T1000 (cell line): ENCODE data around the gene TBCD.
"Not testable (repeated sequence)": the region's sequence is repeated elsewhere in the genome, so short reads cannot be mapped to it uniquely, and the experiment has no call there.

ENCODE experiments used
- DNase-seq: peaks from one replicate; lab custom pipeline; 2025; ENCODE audit warnings: mixed read lengths; lab: John Stamatoyannopoulos, UW

Gene TBCD

DNA sequence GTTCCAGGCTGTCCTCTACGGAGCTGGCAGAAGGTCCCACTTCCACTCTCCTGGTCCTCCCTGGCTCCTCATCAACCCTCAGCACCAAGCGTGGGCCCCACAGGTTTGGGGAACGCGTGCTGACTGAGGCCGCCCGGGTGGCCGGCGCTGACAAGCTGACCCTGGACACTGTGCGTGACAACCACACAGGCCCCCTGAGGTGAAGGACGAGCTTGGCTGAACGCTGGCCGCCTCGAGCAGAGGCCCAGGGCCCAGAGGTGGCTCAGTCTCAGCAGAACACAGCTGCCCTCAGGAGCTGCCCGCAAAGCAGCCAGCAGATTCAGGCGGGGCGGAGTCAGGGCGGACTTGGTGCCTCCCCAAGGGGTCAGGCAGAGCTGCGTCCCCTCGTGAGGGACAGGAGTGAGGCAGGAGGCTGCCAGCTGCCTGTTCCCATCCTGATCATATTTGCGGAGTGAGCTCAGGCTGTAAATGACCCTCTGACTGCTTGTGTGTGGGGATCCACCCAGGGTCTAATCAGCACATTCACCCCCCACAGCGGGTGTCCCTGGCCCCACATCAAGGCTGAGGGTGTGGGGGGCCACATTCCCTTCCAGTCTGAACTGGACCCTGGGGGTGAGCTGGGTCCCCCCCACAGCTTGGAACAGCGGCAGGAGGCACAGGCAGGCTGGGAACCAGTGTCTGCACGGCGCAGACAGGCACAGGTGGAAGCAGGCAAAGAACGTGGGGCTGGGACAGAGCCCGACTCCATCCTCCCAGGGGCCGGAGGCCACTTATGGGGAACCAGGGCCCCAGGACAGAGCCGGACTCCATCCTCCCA, 222.5 kb downstream of the TBCD start:
- no peak for DNase-seq

GRCh38 chr17:82976982-82977488, 225.2 kb downstream of the TBCD start:
- DNase-seq: no peak

- DNase-seq: no peak
These were observed 225.7 kb downstream of the TBCD start for GRCh38 chr17:82977606-82978005.

- DNase-seq: no peak
These were observed 227.0 kb downstream of the TBCD start for GRCh38 chr17:82978765-82979349.

GRCh38 chr17:82979718-82980117, 227.9 kb downstream of the TBCD start:
- DNase-seq: no peak

- DNase-seq: no peak
These were observed 228.8 kb downstream of the TBCD start for GRCh38 chr17:82980632-82981031.

- DNase-seq: no peak
These were observed 229.4 kb downstream of the TBCD start for GRCh38 chr17:82981141-82981730.

GRCh38 chr17:82983510-82984248, 231.8 kb downstream of the TBCD start:
- no peak for DNase-seq

- not testable (repeated sequence) for DNase-seq
These were observed 232.4 kb downstream of the TBCD start for GRCh38 chr17:82984249-82984617.

DNA sequence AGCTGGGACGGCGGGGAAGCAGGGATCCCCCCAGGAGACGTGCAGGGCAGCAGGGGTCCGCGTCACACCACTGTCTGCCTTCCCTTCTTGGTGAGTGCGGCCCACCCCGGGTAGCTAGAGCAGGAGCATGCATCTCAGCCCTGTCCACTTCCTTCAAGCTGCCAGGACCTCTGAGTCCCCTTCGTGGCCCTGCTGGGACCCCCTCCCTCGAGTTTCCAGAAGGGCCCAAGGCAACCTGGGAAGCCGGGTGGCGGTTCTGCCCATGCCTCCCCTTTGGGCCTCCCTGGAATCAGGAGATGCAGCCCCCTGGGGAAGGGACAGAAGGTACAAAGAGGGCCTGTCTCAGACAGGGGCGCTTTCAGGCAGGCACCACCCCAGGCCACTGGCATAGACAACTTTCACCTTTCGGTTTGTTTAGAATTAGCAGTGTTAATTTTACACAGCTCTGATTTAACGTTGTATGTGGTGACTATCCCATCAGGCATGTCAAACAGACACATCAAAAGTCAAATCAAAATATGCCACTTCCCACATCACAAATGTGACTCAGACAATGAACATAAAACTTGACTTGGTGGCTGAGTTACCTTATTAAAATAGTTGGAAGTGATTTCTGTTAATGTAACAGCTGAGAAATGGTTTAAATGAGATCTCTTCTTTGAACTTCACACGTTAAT, 233.0 kb downstream of the TBCD start:
- no peak for DNase-seq

GRCh38 chr17:82985428-82985805, 233.6 kb downstream of the TBCD start:
- DNase-seq: no peak

- no peak for DNase-seq
These were observed 234.1 kb downstream of the TBCD start for GRCh38 chr17:82985973-82986372.

GRCh38 chr17:82989051-82989450, 237.2 kb downstream of the TBCD start:
- DNase-seq: not testable (repeated sequence)

DNA sequence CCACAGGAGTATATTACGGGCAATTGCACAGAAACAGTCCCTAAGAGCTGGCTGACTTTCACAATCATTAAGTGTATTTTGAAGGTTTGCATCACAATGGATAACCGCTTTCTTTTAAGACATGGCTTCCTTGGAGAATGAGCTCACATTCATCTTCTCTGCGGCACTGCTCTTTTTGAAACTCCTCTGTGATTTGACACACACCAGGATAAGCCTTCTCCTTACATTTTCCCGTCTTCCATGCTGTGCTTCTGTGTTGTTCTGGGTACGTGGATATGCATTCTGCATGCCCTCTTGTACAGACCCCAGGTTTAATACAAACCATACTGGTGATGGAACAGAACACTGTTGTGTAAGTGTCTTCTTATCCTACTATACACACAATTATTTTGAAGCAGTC, 238.0 kb downstream of the TBCD start:
- DNase-seq: no peak

DNA sequence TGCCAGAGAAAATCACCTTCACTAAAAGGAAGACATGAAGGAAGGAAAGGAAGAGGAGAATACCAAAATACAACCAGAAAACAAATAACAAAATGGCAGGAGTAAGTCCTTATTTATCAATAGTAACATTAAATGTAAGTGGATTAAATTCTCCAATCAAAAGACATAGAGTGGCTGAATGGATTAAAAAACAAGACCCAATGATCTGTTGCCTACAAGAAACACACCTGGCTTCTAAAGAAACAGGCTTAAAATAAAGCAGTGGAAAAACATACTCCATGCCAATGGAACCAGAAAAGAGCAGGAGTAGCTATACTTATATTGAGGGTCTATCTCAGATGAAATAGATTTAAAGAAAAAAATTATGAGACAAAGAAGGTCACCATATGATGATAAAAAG, 241.1 kb downstream of the TBCD start:
- no peak for DNase-seq
